MCF 10A (cell line): ENCODE measurements around the gene DYSF. TPM values are rescaled to one million over a fixed set of nuclear protein-coding genes. Genes with fewer than 3 reads are reported as not detected.

Source experiments
- BruUV-seq: library from RNA; stranded (reverse); fragments of 400-500 nt; replicated peaks from 2 replicates; lab custom pipeline; 2021; lab: Mats Ljungman, UMichigan
- CTCF ChIA-PET: fragments of 300-600 bp; sonication (Branson Sonifier 250); formaldehyde crosslinking; extraction: SDS; loops from one replicate; lab custom pipeline; 2021; ENCODE audit warnings: antibody characterized with exemption, inconsistent platforms; lab: Yijun Ruan, JAX
- POLR2A ChIA-PET: fragments of 300-600, 350-650 bp; sonication (Branson Sonifier 250); formaldehyde crosslinking; extraction: SDS; loops from one replicate; lab custom pipeline; 2020; ENCODE audit warnings: antibody characterized with exemption, inconsistent platforms; lab: Yijun Ruan, JAX
- DNase-seq: peaks from one replicate; pipeline ENCODE4 v3.0.0-alpha.2; 2018; ENCODE audit not compliant: unreplicated experiment
- H3K27ac Mint-ChIP-seq: one replicate; pipeline ENCODE4 v1.8.0; 2022; ENCODE audit warnings: mild to moderate bottlenecking, low read depth, mixed read lengths; ENCODE audit not compliant: unreplicated experiment
- H3K27me3 Mint-ChIP-seq: one replicate; pipeline ENCODE4 v1.8.0; 2022; ENCODE audit warnings: mixed read lengths; ENCODE audit not compliant: insufficient read depth, unreplicated experiment
- H3K36me3 Mint-ChIP-seq: one replicate; pipeline ENCODE4 v1.8.0; 2022; ENCODE audit warnings: mild to moderate bottlenecking, moderate library complexity, mixed read lengths; ENCODE audit not compliant: insufficient read depth, unreplicated experiment
- H3K4me1 Mint-ChIP-seq: one replicate; pipeline ENCODE4 v1.8.0; 2022; ENCODE audit warnings: mixed read lengths; ENCODE audit not compliant: insufficient read depth, unreplicated experiment
- H3K4me3 Mint-ChIP-seq: one replicate; pipeline ENCODE4 v1.8.0; 2022; ENCODE audit warnings: mild to moderate bottlenecking, moderate library complexity, mixed read lengths; ENCODE audit not compliant: unreplicated experiment
- H3K9me3 Mint-ChIP-seq: one replicate; pipeline ENCODE4 v1.8.0; 2022; ENCODE audit warnings: mixed read lengths; ENCODE audit not compliant: unreplicated experiment
- CTCF ChIP-seq: fragments of 200-600 bp; IDR thresholded peaks from one replicate; pipeline ENCODE4 v1.8.0; 2022; ENCODE audit warnings: antibody characterized with exemption, mild to moderate bottlenecking; ENCODE audit not compliant: unreplicated experiment
- intact Hi-C: fragments of 100-400 bp; cut with micrococcal nuclease; formaldehyde crosslinking; loops from 2 replicates; pipeline ENCODE4 v1.14.1; 2022
- total RNA-seq: library from RNA; stranded (reverse); gene quantifications from 2 replicates; pipeline ENCODE4 v1.2.3, GENCODE V29; 2022

DYSF gene
- total RNA-seq, 1 experiment from 2014 or later = 2.0 TPM

- no TSS peak for BruUV-seq
- H3K9me3 Mint-ChIP-seq = peaks cover 9% of the 10 kb centered on the region
These were observed 266.3 kb downstream of the DYSF start for GRCh38 chr2:71719520-71720282.

GRCh38 chr2:71720283-71720560 is 266.9 kb downstream of the DYSF start:
- ChIA-PET CTCF (no interaction called here), POLR2A (interaction anchor here (0.7 kb wide), 1 partner anchor 135 kb away, joined by 3 read pairs; no protein-coding TSS in a partner anchor)
- peaks cover 9% of the 10 kb centered on the region for H3K9me3 Mint-ChIP-seq
- no peak overlapping the region for H3K4me3 Mint-ChIP-seq
- no peaks in the 10 kb centered on the region for H3K36me3 Mint-ChIP-seq
- H3K27ac Mint-ChIP-seq = no peak overlapping the region
- peaks cover 7% of the 10 kb centered on the region for H3K4me1 Mint-ChIP-seq
- TF ChIP-seq CTCF = no peak
- intact Hi-C loops = no loop called here
- no peak for DNase-seq
- H3K27me3 Mint-ChIP-seq = peaks cover 13% of the 10 kb centered on the region
- no TSS peak for BruUV-seq

More at GRCh38 chr2:71719520-71720282, 266.3 kb downstream of the DYSF start:
- DNase-seq = no peak
- intact Hi-C loops = no loop called here
- H3K27ac Mint-ChIP-seq = no peak overlapping the region
- H3K36me3 Mint-ChIP-seq = no peaks in the 10 kb centered on the region
- ChIA-PET POLR2A (no interaction called here), CTCF (interaction anchor here (0.6 to 0.8 kb wide), 2 partner anchors 77 to 171 kb away, joined by 3 read pairs; no protein-coding TSS in a partner anchor)
- H3K4me1 Mint-ChIP-seq = peaks cover 7% of the 10 kb centered on the region
- no peak for TF ChIP-seq CTCF
- no peak overlapping the region for H3K4me3 Mint-ChIP-seq
- peaks cover 13% of the 10 kb centered on the region for H3K27me3 Mint-ChIP-seq

GRCh38 chr2:71720596-71721361 is 267.4 kb downstream of the DYSF start:
- no peak for DNase-seq
- intact Hi-C loops = no loop called here
- no TSS peak for BruUV-seq
- ChIA-PET CTCF (interaction anchor here (0.6 to 1.0 kb wide), 2 partner anchors 82 to 1144 kb away, joined by 3 to 5 read pairs; no protein-coding TSS in a partner anchor), POLR2A (interaction anchor here (0.7 kb wide), 1 partner anchor 135 kb away, joined by 3 read pairs; no protein-coding TSS in a partner anchor)
- Mint-ChIP-seq H3K4me1 (peaks cover 7% of the 10 kb centered on the region), H3K4me3 (no peak overlapping the region), H3K27me3 (peaks cover 13% of the 10 kb centered on the region), H3K27ac (no peak overlapping the region), H3K36me3 (no peaks in the 10 kb centered on the region), H3K9me3 (peaks cover 9% of the 10 kb centered on the region)
- no peak for TF ChIP-seq CTCF

GRCh38 chr2:71721362-71721665 is 268.0 kb downstream of the DYSF start:
- Mint-ChIP-seq H3K36me3 (no peaks in the 10 kb centered on the region), H3K4me3 (no peak overlapping the region), H3K27me3 (peaks cover 13% of the 10 kb centered on the region), H3K4me1 (peaks cover 7% of the 10 kb centered on the region), H3K9me3 (peaks cover 9% of the 10 kb centered on the region), H3K27ac (no peak overlapping the region)
- DNase-seq = no peak
- intact Hi-C loops = no loop called here
- CTCF ChIA-PET = interaction anchor here (0.6 to 1.0 kb wide), 2 partner anchors 81 to 1143 kb away, joined by 3 to 5 read pairs; no protein-coding TSS in a partner anchor
- no TSS peak for BruUV-seq
- no peak for TF ChIP-seq CTCF
- POLR2A ChIA-PET = no interaction called here
